ENCODE data around the gene TTC23. TPM values are rescaled to one million over a fixed set of nuclear protein-coding genes. Genes with fewer than 3 reads are reported as not detected.

Gene TTC23
- total RNA-seq, 1 donor from 2014 or later, result 5.3 TPM

DNA sequence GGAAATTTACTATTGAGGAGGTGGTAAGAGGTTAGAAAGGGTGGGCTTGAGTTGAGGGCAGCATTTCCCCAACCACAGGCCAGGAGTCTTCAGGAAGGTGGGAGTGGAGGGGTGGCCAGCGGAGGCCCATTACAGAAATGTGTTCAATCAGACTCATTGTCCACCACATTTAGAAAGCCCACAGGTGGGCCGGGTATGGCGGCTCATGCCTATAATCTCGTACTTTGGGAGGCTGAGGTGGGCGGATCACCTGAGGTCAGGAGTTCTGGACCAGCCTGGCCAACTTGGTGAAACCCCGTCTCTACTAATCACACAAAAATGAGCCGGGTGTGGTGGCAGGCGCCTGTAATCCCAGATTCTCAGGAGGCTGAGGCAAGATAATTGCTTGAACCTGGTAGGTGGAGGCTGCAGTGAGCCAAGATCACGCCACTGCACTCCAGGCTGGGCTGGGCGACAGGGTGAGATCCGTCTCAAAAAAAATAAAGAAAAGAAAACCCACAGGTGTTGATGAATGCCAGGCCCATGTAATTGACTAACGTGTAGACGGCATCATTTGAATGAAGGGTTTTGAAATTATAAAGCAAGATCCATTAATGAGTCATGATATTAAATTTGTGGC, 156.7 kb downstream of the TTC23 start:
- FAIRE-seq (no peak), DNase-seq (ENCODE audit: low spot score in 2 of 2) (no peak)

DNA sequence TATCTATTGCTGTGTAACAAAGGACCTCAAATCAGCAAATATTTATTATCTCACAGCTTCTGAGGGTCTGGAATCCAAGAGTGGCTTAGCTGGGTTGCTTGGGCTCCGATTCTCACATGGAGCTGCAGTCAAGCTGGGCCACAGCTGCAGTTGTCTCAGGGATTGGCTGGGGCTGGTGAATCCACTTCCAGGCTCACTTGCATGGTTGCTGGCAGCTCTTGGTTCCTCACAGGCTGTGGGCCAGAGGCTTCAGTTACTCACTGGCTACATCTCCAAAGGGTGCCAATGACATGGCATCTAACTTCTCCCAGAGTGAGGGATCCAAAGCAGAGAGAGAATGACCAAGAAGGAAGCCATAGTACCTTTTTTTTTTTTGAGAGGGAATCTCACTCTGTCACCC, 158.4 kb downstream of the TTC23 start:
- no peak for FAIRE-seq
- no peak for DNase-seq (ENCODE audit: low spot score in 2 of 2)

DNA sequence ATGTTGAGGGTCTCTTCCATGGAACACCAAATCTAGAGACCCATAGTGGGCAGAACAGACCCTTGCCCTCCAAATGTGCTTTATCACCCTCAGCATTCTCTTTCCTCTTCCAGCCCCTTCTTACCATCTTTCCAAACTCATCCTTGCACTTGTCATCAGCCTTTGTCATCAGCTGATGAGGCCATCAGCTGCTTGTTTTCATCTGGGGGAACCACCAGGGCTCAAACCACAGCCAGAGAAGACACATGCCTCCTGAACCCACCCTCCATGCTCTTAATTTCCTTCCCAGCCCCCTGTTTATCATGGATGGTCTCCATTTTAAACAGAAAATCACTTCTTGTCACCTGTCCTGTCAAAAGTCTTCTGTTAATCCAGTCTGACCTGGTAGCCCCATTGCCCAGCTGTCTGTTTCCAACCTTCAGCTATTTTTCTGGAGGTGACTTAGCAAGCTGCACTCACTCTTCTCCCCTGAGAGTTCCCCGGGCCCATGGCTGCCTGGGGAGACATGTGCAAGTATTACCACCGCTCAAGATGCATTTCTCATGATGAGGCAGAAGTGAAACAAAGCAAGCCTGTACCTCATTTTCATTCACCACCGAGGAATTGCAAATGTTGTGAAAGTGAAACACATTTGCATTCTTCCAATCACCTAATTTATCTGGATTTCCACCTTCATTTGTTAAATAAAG, 159.2 kb downstream of the TTC23 start:
- DNase-seq (ENCODE audit: low spot score in 2 of 2), result no peak

DNA sequence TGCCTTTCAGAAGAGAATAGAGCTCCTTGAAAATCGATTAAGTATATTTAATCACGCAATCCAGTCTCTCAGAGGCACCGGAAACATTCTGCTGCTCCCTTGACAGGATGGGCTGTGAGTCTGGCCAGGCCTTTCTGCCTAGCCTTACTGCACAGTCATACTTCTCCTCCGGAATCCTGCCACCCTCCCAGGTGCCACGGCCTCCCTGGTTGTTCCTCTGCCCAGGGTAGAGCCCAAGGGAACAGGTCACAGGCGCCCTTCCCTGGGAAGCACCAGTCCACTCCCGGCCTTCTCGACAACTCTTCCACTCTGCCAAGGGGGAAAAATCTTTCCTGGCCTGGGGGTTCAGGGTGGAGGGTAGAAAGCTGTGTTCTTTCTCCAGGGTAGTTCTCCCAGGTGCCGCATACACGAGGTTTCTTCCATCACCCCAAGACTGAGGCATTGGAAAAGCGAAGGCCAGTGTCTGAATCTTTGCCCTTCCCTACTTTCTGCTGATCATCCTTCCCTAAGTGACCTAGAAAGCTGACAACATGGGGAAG, 161.9 kb downstream of the TTC23 start:
- DNase-seq (ENCODE audit: low spot score in 2 of 2) (no peak), FAIRE-seq (no peak)

More for the DNA sequence above, 159.2 kb downstream of the TTC23 start:
- no peak for FAIRE-seq

DNA sequence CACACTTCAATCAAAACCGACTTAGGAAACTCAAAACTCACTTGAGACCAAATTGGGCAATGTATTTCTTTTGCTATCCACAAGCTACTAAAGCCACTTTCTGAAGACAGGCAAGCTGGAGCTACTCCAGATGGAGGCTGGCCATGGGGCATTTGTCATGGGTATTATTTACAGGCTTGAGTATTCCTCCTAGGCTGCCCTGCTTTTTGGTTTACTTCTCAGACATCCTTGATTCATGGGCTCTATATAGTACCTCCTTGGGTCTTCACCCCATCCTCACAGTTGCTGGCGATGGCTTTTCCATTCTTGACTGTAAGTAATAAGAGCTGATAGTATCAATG, 163.1 kb downstream of the TTC23 start:
- FAIRE-seq (no peak), DNase-seq (ENCODE audit: low spot score in 2 of 2) (no peak)

Other genes with a start within 250 kb of the TTC23 start
- gene PGPEP1L, start 241.8 kb downstream of the TTC23 start, total RNA-seq, result not detected
- 9.0 TPM for gene SYNM, start 144.5 kb downstream of the TTC23 start, total RNA-seq
- gene LRRC28, start 1.9 kb upstream of the TTC23 start, total RNA-seq, result 24.9 TPM